Liver (tissue), 3 donors: Measurements from ENCODE around the gene STK24.

ENCODE experiments used
- EGR1 ChIP-seq, 2 donors: IDR thresholded peaks; 2 replicates each; pipeline ENCODE4 v1.6.1; 2016 to 2018; ENCODE audit warnings: antibody characterized with exemption in 2 of 2, low read depth in 2 of 2
- GABPA ChIP-seq, 2 donors: IDR thresholded peaks in 1 of 2; conservative IDR thresholded peaks in 1 of 2; 2 replicates each; pipeline ENCODE4 v1.6.1; 2016; ENCODE audit warnings: antibody characterized with exemption in 2 of 2, mild to moderate bottlenecking in 1 of 2, moderate library complexity in 1 of 2
- JUND ChIP-seq, 2 donors: IDR thresholded peaks; 2 replicates each; pipeline ENCODE4 v1.6.1; 2016; ENCODE audit warnings: antibody characterized with exemption in 2 of 2
- MAX ChIP-seq: IDR thresholded peaks from 2 replicates; pipeline ENCODE4 v1.6.1; 2016; ENCODE audit warnings: antibody characterized with exemption
- RAD21 ChIP-seq, 2 donors: IDR thresholded peaks; 2 replicates each; pipeline ENCODE4 v1.6.1; 2016; ENCODE audit warnings: antibody characterized with exemption in 2 of 2, mild to moderate bottlenecking in 2 of 2
- REST ChIP-seq: IDR thresholded peaks from 2 replicates; pipeline ENCODE4 v1.6.1; 2016; ENCODE audit warnings: antibody characterized with exemption, mild to moderate bottlenecking
- SP1 ChIP-seq: IDR thresholded peaks from 2 replicates; pipeline ENCODE4 v1.6.1; 2018; ENCODE audit warnings: antibody characterized with exemption, mild to moderate bottlenecking
- TAF1 ChIP-seq: conservative IDR thresholded peaks from 2 replicates; pipeline ENCODE4 v1.6.1; 2016; ENCODE audit warnings: antibody characterized with exemption, mild to moderate bottlenecking
- YY1 ChIP-seq: IDR thresholded peaks from 2 replicates; pipeline ENCODE4 v1.6.1; 2016; ENCODE audit warnings: antibody characterized with exemption, mild to moderate bottlenecking
- ZBTB33 ChIP-seq: IDR thresholded peaks from 2 replicates; pipeline ENCODE4 v1.6.1; 2016; ENCODE audit warnings: antibody characterized with exemption
- TF ChIP-seq, protein P1 (sequence below): fragments of 150-350 bp; IDR thresholded peaks from 2 replicates; pipeline ENCODE4 v1.5.1; 2017; ENCODE audit warnings: improper control_type of control experiment, low read depth, low read length; ENCODE audit not compliant: missing input control
- TF ChIP-seq, protein P2 (sequence below): IDR thresholded peaks from 2 replicates; pipeline ENCODE4 v1.6.1; 2016; ENCODE audit warnings: antibody characterized with exemption
- donor health status: healthy.
- donor health status: healthy.

- TF ChIP-seq MAX (no peak), RAD21 (IDR thresholded peaks at IDR 0.05) (no peak), TAF1 (no peak), REST (no peak), EGR1 (IDR thresholded peaks at IDR 0.05; ENCODE audit: low read depth in 2 of 2) (no peak), SP1 (no peak), YY1 (no peak), GABPA (IDR thresholded peaks at IDR 0.05 in 1 of 2, conservative IDR thresholded peaks at IDR 0.05 in 1 of 2) (no peak), ZBTB33 (no peak), JUND (IDR thresholded peaks at IDR 0.05) (no peak)
- TF ChIP-seq, protein P1, sequence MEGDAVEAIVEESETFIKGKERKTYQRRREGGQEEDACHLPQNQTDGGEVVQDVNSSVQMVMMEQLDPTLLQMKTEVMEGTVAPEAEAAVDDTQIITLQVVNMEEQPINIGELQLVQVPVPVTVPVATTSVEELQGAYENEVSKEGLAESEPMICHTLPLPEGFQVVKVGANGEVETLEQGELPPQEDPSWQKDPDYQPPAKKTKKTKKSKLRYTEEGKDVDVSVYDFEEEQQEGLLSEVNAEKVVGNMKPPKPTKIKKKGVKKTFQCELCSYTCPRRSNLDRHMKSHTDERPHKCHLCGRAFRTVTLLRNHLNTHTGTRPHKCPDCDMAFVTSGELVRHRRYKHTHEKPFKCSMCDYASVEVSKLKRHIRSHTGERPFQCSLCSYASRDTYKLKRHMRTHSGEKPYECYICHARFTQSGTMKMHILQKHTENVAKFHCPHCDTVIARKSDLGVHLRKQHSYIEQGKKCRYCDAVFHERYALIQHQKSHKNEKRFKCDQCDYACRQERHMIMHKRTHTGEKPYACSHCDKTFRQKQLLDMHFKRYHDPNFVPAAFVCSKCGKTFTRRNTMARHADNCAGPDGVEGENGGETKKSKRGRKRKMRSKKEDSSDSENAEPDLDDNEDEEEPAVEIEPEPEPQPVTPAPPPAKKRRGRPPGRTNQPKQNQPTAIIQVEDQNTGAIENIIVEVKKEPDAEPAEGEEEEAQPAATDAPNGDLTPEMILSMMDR: no peak
- TF ChIP-seq, protein P2, sequence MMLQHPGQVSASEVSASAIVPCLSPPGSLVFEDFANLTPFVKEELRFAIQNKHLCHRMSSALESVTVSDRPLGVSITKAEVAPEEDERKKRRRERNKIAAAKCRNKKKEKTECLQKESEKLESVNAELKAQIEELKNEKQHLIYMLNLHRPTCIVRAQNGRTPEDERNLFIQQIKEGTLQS: no peak
Observed at GRCh38 chr13:98442391-98443230, 134.3 kb downstream of the STK24 start.
